HCT116 (cell line): ENCODE results near the gene FLNB.

ENCODE experiments used
- ELF1 ChIP-seq: IDR thresholded peaks from 2 replicates; pipeline ENCODE4 v1.6.1; 2012; ENCODE audit warnings: low read depth, borderline replicate concordance
- FOSL1 ChIP-seq: IDR thresholded peaks from 2 replicates; pipeline ENCODE4 v1.6.1; 2012; ENCODE audit warnings: low read depth
- MAX ChIP-seq: IDR thresholded peaks from 2 replicates; pipeline ENCODE4 v1.6.1; 2012
- POLR2A ChIP-seq: IDR thresholded peaks from 2 replicates; pipeline ENCODE4 v1.7.0; 2011; ENCODE audit warnings: borderline replicate concordance; ENCODE audit not compliant: insufficient read depth, insufficient read length; ENCODE audit errors: extremely low read depth
- POLR2AphosphoS5 ChIP-seq: IDR thresholded peaks from 2 replicates; pipeline ENCODE4 v1.6.1; 2011; ENCODE audit warnings: mild to moderate bottlenecking, low read depth, low read length, moderate library complexity
- RAD21 ChIP-seq: IDR thresholded peaks from 2 replicates; pipeline ENCODE4 v1.6.1; 2012; ENCODE audit warnings: low read depth, mild to moderate bottlenecking
- SIN3A ChIP-seq: IDR thresholded peaks from 2 replicates; pipeline ENCODE4 v1.6.1; 2012; ENCODE audit warnings: low read depth
- SP1 ChIP-seq: IDR thresholded peaks from 2 replicates; pipeline ENCODE4 v1.6.1; 2012; ENCODE audit warnings: low read depth
- ZNF274 ChIP-seq: fragments of 200-500 bp; sonication (Bioruptor generic); IDR thresholded peaks from 2 replicates; pipeline ENCODE4 v1.6.1; 2014; ENCODE audit warnings: mild to moderate bottlenecking, low read depth, low read length, inconsistent platforms
- TF ChIP-seq, protein P1 (sequence below), 3 experiments: fragments of 200-600 bp in 1 of 3; sonication (generic) in 1 of 3; IDR thresholded peaks in 2 of 3; conservative IDR thresholded peaks in 1 of 3; 2 replicates each; pipeline ENCODE4 v1.5.1; 2012 to 2017; ENCODE audit warnings: low read depth in 2 of 3, low read length in 2 of 3, antibody characterized with exemption in 1 of 3, borderline replicate concordance in 1 of 3, control low read depth in 1 of 3, mild to moderate bottlenecking in 1 of 3, mixed read lengths in 1 of 3, mixed run types in 1 of 3, moderate library complexity in 1 of 3; ENCODE audit not compliant: insufficient read depth in 1 of 3

GRCh38 chr3:58111513-58112184, 103.4 kb downstream of the FLNB start:
- TF ChIP-seq, protein P1, sequence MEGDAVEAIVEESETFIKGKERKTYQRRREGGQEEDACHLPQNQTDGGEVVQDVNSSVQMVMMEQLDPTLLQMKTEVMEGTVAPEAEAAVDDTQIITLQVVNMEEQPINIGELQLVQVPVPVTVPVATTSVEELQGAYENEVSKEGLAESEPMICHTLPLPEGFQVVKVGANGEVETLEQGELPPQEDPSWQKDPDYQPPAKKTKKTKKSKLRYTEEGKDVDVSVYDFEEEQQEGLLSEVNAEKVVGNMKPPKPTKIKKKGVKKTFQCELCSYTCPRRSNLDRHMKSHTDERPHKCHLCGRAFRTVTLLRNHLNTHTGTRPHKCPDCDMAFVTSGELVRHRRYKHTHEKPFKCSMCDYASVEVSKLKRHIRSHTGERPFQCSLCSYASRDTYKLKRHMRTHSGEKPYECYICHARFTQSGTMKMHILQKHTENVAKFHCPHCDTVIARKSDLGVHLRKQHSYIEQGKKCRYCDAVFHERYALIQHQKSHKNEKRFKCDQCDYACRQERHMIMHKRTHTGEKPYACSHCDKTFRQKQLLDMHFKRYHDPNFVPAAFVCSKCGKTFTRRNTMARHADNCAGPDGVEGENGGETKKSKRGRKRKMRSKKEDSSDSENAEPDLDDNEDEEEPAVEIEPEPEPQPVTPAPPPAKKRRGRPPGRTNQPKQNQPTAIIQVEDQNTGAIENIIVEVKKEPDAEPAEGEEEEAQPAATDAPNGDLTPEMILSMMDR (IDR thresholded peaks at IDR 0.05 in 2 of 3, conservative IDR thresholded peaks at IDR 0.05 in 1 of 3; ENCODE audit: borderline replicate concordance in 1 of 3, insufficient read depth in 1 of 3, low read depth in 2 of 3, low read length in 2 of 3) = no peak
- no peak for TF ChIP-seq POLR2A
- no peak for TF ChIP-seq SIN3A
- TF ChIP-seq ZNF274 = no peak
- no peak for TF ChIP-seq FOSL1
- no peak for TF ChIP-seq MAX
- no peak for TF ChIP-seq RAD21
- TF ChIP-seq POLR2AphosphoS5 = no peak
- no peak for TF ChIP-seq SP1
- no peak for TF ChIP-seq ELF1
